ENCODE results near the gene LRRC8A. TPM values are rescaled to one million over a fixed set of nuclear protein-coding genes. Genes with fewer than 3 reads are reported as not detected.
"Not testable (repeated sequence)": the region's sequence is repeated elsewhere in the genome, so short reads cannot be mapped to it uniquely, and the experiment has no call there.

Gene LRRC8A
- total RNA-seq, 2 experiments from 2014 or later: 22.9 to 26.9 TPM

DNA sequence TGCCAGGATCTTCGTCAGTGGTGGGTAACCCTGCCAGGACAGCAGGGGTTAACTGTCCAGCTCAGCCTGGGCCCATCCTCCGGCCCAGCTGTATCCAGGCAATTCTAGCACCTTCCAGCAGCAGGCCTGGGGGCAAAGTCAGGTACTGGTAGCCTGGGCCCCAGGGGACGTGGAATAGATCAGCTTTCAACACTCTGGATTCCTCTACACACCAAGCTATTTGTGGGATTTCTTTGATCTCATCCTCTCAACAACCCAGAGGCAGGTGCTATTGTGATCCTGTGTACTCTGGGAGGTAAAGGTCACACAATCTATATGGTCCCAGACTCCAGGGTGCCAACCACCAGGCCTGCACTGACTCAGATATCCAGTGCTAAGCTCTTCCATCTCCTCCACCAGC lies 43.6 kb upstream of the LRRC8A start:
- POLR2A ChIA-PET: interaction anchor here (0.6 to 1.5 kb wide), 2 partner anchors 9 to 60 kb away, joined by 4 read pairs; partner anchors contain the start of gene SPOUT1

GRCh38 chr9:128840524-128840923 lies 41.4 kb upstream of the LRRC8A start:
- H3K36me3 ChIP-seq (ENCODE audit: insufficient read depth, low read length): peaks cover 63% of the 10 kb centered on the region
- intact Hi-C loops (cut with micrococcal nuclease; ENCODE audit: unreplicated experiment): no loop called here
- no peak for TF ChIP-seq EZH2phosphoT487 (IDR thresholded peaks at IDR 0.05; ENCODE audit: borderline replicate concordance, low read depth, low read length)
- TF ChIP-seq, protein P1, sequence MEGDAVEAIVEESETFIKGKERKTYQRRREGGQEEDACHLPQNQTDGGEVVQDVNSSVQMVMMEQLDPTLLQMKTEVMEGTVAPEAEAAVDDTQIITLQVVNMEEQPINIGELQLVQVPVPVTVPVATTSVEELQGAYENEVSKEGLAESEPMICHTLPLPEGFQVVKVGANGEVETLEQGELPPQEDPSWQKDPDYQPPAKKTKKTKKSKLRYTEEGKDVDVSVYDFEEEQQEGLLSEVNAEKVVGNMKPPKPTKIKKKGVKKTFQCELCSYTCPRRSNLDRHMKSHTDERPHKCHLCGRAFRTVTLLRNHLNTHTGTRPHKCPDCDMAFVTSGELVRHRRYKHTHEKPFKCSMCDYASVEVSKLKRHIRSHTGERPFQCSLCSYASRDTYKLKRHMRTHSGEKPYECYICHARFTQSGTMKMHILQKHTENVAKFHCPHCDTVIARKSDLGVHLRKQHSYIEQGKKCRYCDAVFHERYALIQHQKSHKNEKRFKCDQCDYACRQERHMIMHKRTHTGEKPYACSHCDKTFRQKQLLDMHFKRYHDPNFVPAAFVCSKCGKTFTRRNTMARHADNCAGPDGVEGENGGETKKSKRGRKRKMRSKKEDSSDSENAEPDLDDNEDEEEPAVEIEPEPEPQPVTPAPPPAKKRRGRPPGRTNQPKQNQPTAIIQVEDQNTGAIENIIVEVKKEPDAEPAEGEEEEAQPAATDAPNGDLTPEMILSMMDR (conservative IDR thresholded peaks at IDR 0.05; ENCODE audit: low read length): no peak
- no peak overlapping the region for H3K4me2 ChIP-seq (ENCODE audit: low read length)
- no peaks in the 10 kb centered on the region for H3K4me1 ChIP-seq (ENCODE audit: insufficient read depth, low read length, poor library complexity, severe bottlenecking)
- no peaks in the 10 kb centered on the region for H4K20me1 ChIP-seq (ENCODE audit: insufficient read depth, low read length)
- ChIA-PET CTCF (ENCODE audit: unreplicated experiment) (no interaction called here), POLR2A (interaction anchor here (0.7 kb wide), 1 partner anchor 172 kb away, joined by 4 read pairs; no protein-coding TSS in a partner anchor)
- no peak for DNase-seq (ENCODE audit: low spot score)
- no TSS peak for BruUV-seq (replicated peaks)
- no peak overlapping the region for H3K27ac ChIP-seq (ENCODE audit: low read depth, low read length, poor library complexity, severe bottlenecking)
- H3K9me3 ChIP-seq (ENCODE audit: low read length): no peaks in the 10 kb centered on the region
- H2AFZ ChIP-seq (ENCODE audit: low read length): no peak overlapping the region
- no peak overlapping the region for H3K4me3 ChIP-seq (ENCODE audit: low read depth, low read length, poor library complexity, severe bottlenecking)
- no peaks in the 10 kb centered on the region for H3K79me2 ChIP-seq (ENCODE audit: insufficient read depth, low read depth, low read length)
- H3K9me2 ChIP-seq (ENCODE audit: insufficient read depth, low read length): no peaks in the 10 kb centered on the region

More for the DNA sequence above, 43.6 kb upstream of the LRRC8A start:
- no peaks in the 10 kb centered on the region for H3K9me2 ChIP-seq (ENCODE audit: insufficient read depth, low read length)
- no peak overlapping the region for H3K4me2 ChIP-seq (ENCODE audit: low read length)
- TF ChIP-seq, protein P1 (conservative IDR thresholded peaks at IDR 0.05; ENCODE audit: low read length): no peak
- no peak for TF ChIP-seq EZH2phosphoT487 (IDR thresholded peaks at IDR 0.05; ENCODE audit: borderline replicate concordance, low read depth, low read length)
- CTCF ChIA-PET (ENCODE audit: unreplicated experiment): no interaction called here
- no peak overlapping the region for H2AFZ ChIP-seq (ENCODE audit: low read length)
- H3K4me3 ChIP-seq (ENCODE audit: low read depth, low read length, poor library complexity, severe bottlenecking): no peak overlapping the region
- H3K36me3 ChIP-seq (ENCODE audit: insufficient read depth, low read length): peaks cover 61% of the 10 kb centered on the region
- no TSS peak for BruUV-seq (replicated peaks)
- H3K9me3 ChIP-seq (ENCODE audit: low read length): no peaks in the 10 kb centered on the region
- intact Hi-C loops (cut with micrococcal nuclease; ENCODE audit: unreplicated experiment): no loop called here
- DNase-seq (ENCODE audit: low spot score): no peak
- no peaks in the 10 kb centered on the region for H3K4me1 ChIP-seq (ENCODE audit: insufficient read depth, low read length, poor library complexity, severe bottlenecking)
- no peak overlapping the region for H3K27ac ChIP-seq (ENCODE audit: low read depth, low read length, poor library complexity, severe bottlenecking)
- no peaks in the 10 kb centered on the region for H4K20me1 ChIP-seq (ENCODE audit: insufficient read depth, low read length)
- H3K79me2 ChIP-seq (ENCODE audit: insufficient read depth, low read depth, low read length): no peaks in the 10 kb centered on the region

DNA sequence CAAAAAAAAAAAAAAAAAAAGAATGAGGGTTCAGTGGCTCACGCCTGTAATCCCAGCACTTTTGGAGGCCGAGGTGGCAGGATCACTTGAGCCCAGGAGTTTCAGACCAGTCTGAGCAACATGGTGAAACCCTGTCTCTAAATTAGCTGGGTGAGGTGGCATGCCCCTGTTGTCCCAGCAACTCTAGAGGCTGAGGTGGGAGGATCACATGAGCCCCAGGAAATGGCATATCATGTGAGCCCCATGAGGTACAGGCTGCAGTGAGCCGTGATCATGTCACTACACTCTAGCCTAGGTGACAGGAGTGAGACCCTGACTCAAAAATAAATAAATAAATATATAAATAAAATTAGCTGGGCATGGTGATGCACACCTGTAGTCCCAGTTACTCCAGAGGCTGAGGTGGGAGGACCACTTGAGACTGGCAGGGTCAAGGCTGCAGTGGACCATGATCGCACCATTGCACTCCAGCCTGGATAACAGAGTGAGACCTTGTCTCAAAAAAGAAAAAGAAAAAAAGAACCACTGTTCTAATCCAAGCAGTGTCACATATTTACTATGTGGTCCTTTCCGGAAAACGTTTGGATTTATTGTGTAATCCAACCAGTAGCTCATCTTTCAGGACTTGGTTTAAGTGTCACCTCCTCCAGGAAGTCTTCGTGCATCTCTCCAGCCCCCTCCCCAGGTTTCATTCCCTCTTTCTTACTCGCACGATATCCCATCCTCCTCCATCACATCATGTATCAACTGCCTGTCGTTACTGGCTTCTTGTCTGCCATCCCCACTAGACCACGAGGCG lies 40.0 kb upstream of the LRRC8A start:
- ChIA-PET POLR2A (no interaction called here), CTCF (ENCODE audit: unreplicated experiment) (no interaction called here)
- no peak overlapping the region for H3K4me3 ChIP-seq (ENCODE audit: low read depth, low read length, poor library complexity, severe bottlenecking)
- DNase-seq (ENCODE audit: low spot score): no peak
- H3K9me2 ChIP-seq (ENCODE audit: insufficient read depth, low read length): no peaks in the 10 kb centered on the region
- no peak overlapping the region for H3K4me2 ChIP-seq (ENCODE audit: low read length)
- BruUV-seq (replicated peaks): no TSS peak
- no peaks in the 10 kb centered on the region for H4K20me1 ChIP-seq (ENCODE audit: insufficient read depth, low read length)
- intact Hi-C loops (cut with micrococcal nuclease; ENCODE audit: unreplicated experiment): no loop called here
- no peaks in the 10 kb centered on the region for H3K4me1 ChIP-seq (ENCODE audit: insufficient read depth, low read length, poor library complexity, severe bottlenecking)
- no peaks in the 10 kb centered on the region for H3K9me3 ChIP-seq (ENCODE audit: low read length)
- TF ChIP-seq EZH2phosphoT487 (IDR thresholded peaks at IDR 0.05; ENCODE audit: borderline replicate concordance, low read depth, low read length): no peak
- TF ChIP-seq, protein P1 (conservative IDR thresholded peaks at IDR 0.05; ENCODE audit: low read length): no peak
- no peak overlapping the region for H3K27ac ChIP-seq (ENCODE audit: low read depth, low read length, poor library complexity, severe bottlenecking)
- no peak overlapping the region for H2AFZ ChIP-seq (ENCODE audit: low read length)
- peaks cover 54% of the 10 kb centered on the region for H3K36me3 ChIP-seq (ENCODE audit: insufficient read depth, low read length)
- no peaks in the 10 kb centered on the region for H3K79me2 ChIP-seq (ENCODE audit: insufficient read depth, low read depth, low read length)

DNA sequence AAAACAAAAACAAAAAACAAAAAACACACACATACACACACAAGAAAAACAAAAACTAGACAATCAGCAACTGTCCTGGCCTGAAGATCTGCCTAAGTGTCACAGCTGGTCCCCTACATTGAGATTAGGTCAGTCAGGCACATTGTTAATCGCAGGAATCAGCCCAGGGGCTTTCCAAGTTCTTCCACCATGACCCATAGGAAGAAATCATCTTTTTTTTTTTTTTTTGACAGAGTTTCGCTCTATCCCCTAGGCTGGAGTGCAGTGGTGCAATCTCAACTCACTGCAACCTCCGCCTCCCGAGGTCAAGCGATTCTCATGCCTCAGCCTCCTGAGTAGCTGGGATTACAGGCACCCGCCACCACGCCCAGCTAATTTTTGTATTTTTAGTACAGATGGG lies 38.8 kb upstream of the LRRC8A start:
- H3K4me3 ChIP-seq (ENCODE audit: low read depth, low read length, poor library complexity, severe bottlenecking); H4K20me1 ChIP-seq (ENCODE audit: insufficient read depth, low read length); CTCF ChIA-PET (ENCODE audit: unreplicated experiment); H2AFZ ChIP-seq (ENCODE audit: low read length); intact Hi-C loops (cut with micrococcal nuclease; ENCODE audit: unreplicated experiment); H3K27ac ChIP-seq (ENCODE audit: low read depth, low read length, poor library complexity, severe bottlenecking); DNase-seq (ENCODE audit: low spot score); H3K9me2 ChIP-seq (ENCODE audit: insufficient read depth, low read length); H3K79me2 ChIP-seq (ENCODE audit: insufficient read depth, low read depth, low read length); H3K4me1 ChIP-seq (ENCODE audit: insufficient read depth, low read length, poor library complexity, severe bottlenecking); BruUV-seq (replicated peaks); H3K9me3 ChIP-seq (ENCODE audit: low read length); H3K4me2 ChIP-seq (ENCODE audit: low read length): not testable (repeated sequence)
- peaks cover 44% of the 10 kb centered on the region for H3K36me3 ChIP-seq (ENCODE audit: insufficient read depth, low read length)
- POLR2A ChIA-PET: interaction anchor here (0.6 kb wide), 1 partner anchor 71 kb away, joined by 3 read pairs; no protein-coding TSS in a partner anchor

Measured in OCI-LY7 (cell line).